Stimulated activated CD4-positive, alpha-beta T cell treated with anti-CD3 and anti-CD28 coated beads, Interleukin-1b, Interleukin-23, amount 100 ng/mL, for 4 hours (primary cell): ENCODE measurements around the gene WNT5B.

ENCODE experiments used
- DNase-seq, 2 donors: peaks; one replicate each; pipeline ENCODE4 v3.0.0-alpha.2; 2020; ENCODE audit warnings: low read depth in 2 of 2

The WNT5B gene

GRCh38 chr12:1630133-1630826, 1.2 kb downstream of the WNT5B start:
- peak in 1 of 2 donors; percentile 14 for DNase-seq

DNA sequence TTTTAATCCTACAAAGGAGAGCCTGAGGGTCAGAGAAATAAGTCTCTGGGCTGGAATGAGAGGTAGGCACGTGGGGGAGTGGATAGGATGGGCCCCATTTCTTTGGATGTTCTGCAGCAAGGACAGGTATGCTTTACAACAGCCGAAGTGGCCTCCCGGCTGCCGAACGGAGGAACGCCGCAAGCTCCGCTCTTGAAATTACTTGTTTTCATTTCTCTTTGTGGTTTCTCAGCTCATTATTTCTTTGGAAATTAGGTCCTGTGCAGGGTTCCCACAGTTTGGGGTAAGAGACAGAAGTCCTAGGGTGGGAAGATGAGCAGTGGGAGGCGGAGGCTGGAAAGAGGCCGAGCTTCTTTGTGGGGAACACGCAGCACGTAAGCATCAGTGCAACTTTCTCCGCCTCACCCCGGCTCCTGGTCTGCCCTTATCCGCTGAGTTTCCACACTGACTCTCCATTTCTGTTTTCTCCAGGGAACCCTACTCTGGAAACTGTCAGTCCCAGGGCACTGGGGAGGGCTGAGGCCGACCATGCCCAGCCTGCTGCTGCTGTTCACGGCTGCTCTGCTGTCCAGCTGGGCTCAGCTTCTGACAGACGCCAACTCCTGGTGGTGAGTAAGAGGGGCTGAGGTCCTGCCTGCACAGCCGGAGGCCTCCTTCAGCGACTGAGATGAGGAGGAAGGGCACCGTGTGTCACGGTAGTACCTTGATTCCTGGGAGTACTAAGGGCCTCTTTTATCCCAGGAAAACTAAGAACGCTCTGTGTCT, 2.0 kb downstream of the WNT5B start:
- no peak for DNase-seq

- DNase-seq: no peak
These were observed 3.7 kb downstream of the WNT5B start for GRCh38 chr12:1632702-1633101.

DNA sequence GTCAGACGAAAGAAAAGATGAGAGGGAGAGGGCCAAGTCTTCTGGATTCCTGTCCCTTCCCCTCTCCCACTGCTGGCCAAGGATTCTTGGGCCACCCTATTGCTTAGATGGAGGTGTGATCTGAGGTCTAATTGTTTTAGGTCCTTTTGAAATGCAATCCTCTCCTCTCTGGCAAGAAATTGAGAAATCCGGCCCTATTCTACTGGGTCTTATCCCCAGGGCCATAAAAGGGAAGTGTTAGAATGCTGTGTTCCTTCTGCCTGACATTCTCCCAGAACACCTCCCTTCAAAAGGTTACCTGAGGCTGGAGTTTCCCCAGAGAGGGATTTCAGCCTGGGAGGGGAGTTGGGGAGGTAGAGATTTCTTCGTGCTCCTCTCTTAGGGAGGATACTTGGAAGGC, 4.4 kb downstream of the WNT5B start:
- DNase-seq: no peak

DNA sequence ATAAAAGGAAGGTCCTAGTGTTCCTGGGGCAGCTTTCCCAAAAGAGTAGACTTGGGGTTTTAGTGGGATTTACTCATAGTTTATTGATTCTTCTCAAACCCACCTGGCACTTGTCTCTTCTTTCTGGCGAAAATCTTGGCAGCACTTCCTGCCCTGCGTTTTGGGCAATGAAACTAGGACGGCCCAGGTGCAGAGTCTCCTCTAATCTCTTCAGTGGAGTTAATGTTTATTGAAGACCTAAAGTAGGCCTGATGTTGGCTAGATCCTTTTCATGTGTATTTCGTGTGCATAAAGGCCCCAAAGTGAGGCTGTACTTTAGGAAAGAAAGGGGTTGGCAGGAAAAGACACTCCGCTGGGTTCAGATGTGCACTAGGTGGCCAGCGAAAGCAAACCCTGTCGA, 5.1 kb downstream of the WNT5B start:
- no peak for DNase-seq

- DNase-seq: peak; percentile 38 to 58
These were observed 5.7 kb downstream of the WNT5B start for GRCh38 chr12:1634590-1635191.

GRCh38 chr12:1635301-1636095, 6.5 kb downstream of the WNT5B start:
- no peak for DNase-seq

DNA sequence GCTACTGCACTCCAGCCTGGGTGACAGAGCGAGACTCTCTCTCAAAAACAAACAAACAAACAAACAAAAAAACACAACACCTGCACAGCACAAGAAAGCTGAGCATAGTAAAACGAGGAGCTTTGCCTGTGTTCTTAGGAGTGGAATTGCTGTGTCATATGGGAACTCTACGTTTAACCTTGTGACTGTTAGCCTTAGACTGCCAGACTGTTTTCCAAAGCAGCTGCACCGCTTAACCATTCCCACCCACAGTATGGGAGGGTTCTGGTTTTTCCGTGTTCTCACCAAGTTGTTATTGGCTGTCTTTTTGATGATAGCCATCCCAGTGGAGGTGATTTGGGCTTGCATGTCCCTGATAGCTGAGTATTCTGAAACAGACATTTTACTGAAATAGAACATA, 9.2 kb downstream of the WNT5B start:
- DNase-seq: no peak

GRCh38 chr12:1639538-1639937, 10.5 kb downstream of the WNT5B start:
- no peak for DNase-seq

GRCh38 chr12:1640328-1641234, 11.6 kb downstream of the WNT5B start:
- DNase-seq: no peak

- no peak for DNase-seq
These were observed 13.5 kb downstream of the WNT5B start for GRCh38 chr12:1642513-1642912.

DNA sequence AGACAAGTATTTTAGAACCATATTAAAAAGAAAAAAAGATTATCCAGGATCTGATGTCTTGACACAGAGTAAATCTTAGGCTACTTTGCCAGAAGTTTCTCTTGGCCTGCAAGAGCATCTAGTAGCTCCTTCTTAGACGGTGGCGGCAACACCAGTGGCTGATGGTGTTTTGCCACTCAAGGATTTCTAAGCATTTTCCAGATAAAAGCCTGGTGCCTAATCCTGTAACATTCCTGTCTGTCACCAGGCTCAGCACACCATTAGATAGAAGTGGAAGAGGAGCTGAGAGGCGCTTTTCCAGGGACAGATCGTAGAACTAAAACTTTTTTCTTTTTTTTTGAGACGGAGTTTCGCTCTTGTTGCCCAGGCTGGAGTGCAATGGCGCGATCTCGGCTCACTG, 14.0 kb downstream of the WNT5B start:
- no peak for DNase-seq

DNA sequence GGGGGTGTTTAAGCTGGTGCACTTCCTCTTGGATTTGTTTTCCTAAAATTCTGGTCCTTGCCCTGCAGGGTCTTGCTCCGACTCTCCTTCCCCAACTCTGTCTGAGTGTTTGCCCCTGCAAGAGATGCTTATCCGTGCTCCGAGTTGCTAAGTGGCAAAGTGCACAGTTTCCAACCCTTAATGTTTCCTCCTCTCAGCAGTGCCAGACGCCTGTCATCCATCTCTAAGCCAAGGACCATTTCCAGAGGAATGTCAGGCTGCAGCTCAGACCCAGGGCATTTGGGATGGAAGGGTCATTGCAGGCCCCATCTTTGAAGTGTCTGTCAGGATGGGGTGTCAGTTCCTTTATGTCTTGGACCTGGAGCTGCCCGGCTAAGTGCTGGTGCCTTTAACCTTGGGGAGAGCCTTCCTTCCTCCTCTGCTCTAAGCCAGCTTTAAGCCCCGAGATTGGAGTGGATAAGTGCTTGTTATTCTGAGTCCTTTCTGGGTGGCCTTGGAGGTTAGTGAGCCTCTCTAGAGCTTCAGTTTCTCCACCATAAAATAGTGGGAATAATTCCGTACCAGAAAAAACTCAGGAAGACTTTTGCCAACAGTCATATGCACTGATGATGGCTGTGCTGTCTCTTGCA, 15.0 kb downstream of the WNT5B start:
- DNase-seq: no peak

GRCh38 chr12:1644534-1645438, 15.8 kb downstream of the WNT5B start:
- DNase-seq: no peak

- DNase-seq: no peak
These were observed 16.8 kb downstream of the WNT5B start for GRCh38 chr12:1645819-1646218.

- no peak for DNase-seq
These were observed 17.7 kb downstream of the WNT5B start for GRCh38 chr12:1646569-1647284.

DNA sequence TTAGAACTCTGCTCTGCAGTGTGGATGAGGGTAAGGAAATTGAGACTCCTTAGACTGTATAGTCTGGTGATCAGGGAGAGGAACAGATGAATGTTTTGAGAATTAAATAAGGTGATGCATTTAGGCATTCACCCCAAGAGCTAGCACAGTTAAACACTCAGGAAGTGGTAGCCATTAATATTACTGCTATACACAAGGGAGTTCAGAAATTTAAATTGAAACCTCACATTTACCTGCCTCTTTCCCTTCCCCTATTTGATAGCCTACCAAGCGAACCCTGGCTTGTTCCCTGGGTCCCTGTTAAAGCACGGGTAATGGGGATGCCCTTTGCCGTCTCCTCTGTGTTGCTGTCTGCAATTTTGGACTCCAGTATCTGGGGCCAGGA, 18.2 kb downstream of the WNT5B start:
- no peak for DNase-seq

GRCh38 chr12:1650260-1650977, 21.4 kb downstream of the WNT5B start:
- no peak for DNase-seq
